GF-D8 (cell line): ENCODE measurements around the gene OR5AU1.
A peak's percentile ranks its signal among the peaks of the same experiment; 100 is the strongest.

Experiments used
- DNase-seq: peaks from one replicate; lab custom pipeline; 2025; lab: John Stamatoyannopoulos, UW

The OR5AU1 gene

GRCh38 chr14:21155963-21156362 is at the start of gene OR5AU1:
Gene OR5AU1, minus strand, starts transcription at chr14:21156063. Its CDS starts 191 bp downstream, at chr14:21155872.
- DNase-seq = no peak

GRCh38 chr14:21205026-21205677 is 49.3 kb upstream of the OR5AU1 start:
- no peak for DNase-seq

- DNase-seq = no peak
These were observed 48.5 kb upstream of the OR5AU1 start for GRCh38 chr14:21204167-21205025.

GRCh38 chr14:21203470-21204166 is 47.8 kb upstream of the OR5AU1 start:
- DNase-seq = no peak

GRCh38 chr14:21202463-21203358 is 46.8 kb upstream of the OR5AU1 start:
- no peak for DNase-seq

GRCh38 chr14:21201732-21202462 is 46.0 kb upstream of the OR5AU1 start:
- no peak for DNase-seq

GRCh38 chr14:21200752-21201461 is 45.0 kb upstream of the OR5AU1 start:
- no peak for DNase-seq

GRCh38 chr14:21199611-21200560 is 44.0 kb upstream of the OR5AU1 start:
- no peak for DNase-seq

GRCh38 chr14:21197418-21198205 is 41.7 kb upstream of the OR5AU1 start:
- DNase-seq = no peak

- DNase-seq = no peak
These were observed 38.7 kb upstream of the OR5AU1 start for GRCh38 chr14:21194597-21194996.

GRCh38 chr14:21192875-21193535 is 37.1 kb upstream of the OR5AU1 start:
- DNase-seq = no peak

- no peak for DNase-seq
These were observed 36.6 kb upstream of the OR5AU1 start for GRCh38 chr14:21192447-21192822.

- peak; percentile 36 for DNase-seq
These were observed 36.1 kb upstream of the OR5AU1 start for GRCh38 chr14:21191809-21192446.

GRCh38 chr14:21191261-21191808 is 35.5 kb upstream of the OR5AU1 start:
- no peak for DNase-seq

- DNase-seq = peak; percentile 45
These were observed 29.6 kb upstream of the OR5AU1 start for GRCh38 chr14:21185491-21185890.

GRCh38 chr14:21184254-21184653 is 28.4 kb upstream of the OR5AU1 start:
- DNase-seq = no peak

- DNase-seq = no peak
These were observed 26.3 kb upstream of the OR5AU1 start for GRCh38 chr14:21182166-21182565.
